Neural progenitor cell (in vitro differentiated cells): ENCODE results near the gene GTPBP1. TPM values are rescaled to one million over a fixed set of nuclear protein-coding genes. Genes with fewer than 3 reads are reported as not detected.

Experiments
- DNase-seq: peaks from one replicate; pipeline ENCODE4 v3.0.0-alpha.2; 2016; ENCODE audit warnings: low spot score
- H2AFZ ChIP-seq: fragments of 200-600 bp; sonication (generic); replicated peaks from 2 replicates; pipeline ENCODE4 v1.6.1; 2016; ENCODE audit warnings: antibody characterized with exemption
- H3F3A ChIP-seq: fragments of 200-600 bp; sonication (generic); 2 replicates; pipeline ENCODE4 v1.6.1; 2016; ENCODE audit warnings: antibody characterized with exemption, low read depth
- H3K27ac ChIP-seq: fragments of 200-600 bp; sonication (generic); 2 replicates; pipeline ENCODE4 v1.5.1; 2016; ENCODE audit warnings: mild to moderate bottlenecking
- H3K27me3 ChIP-seq: fragments of 200-600 bp; sonication (generic); 2 replicates; pipeline ENCODE4 v1.6.1; 2016; ENCODE audit warnings: mild to moderate bottlenecking, moderate library complexity
- H3K36me3 ChIP-seq: fragments of 200-600 bp; sonication (generic); 2 replicates; pipeline ENCODE4 v1.5.1; 2016
- H3K4me1 ChIP-seq: fragments of 200-600 bp; sonication (generic); 2 replicates; pipeline ENCODE4 v1.6.1; 2016; ENCODE audit warnings: mixed run types
- H3K4me2 ChIP-seq: fragments of 200-600 bp; sonication (generic); 2 replicates; pipeline ENCODE4 v1.6.1; 2016
- H3K4me3 ChIP-seq: fragments of 200-600 bp; sonication (generic); 2 replicates; pipeline ENCODE4 v1.5.1; 2016
- H3K79me2 ChIP-seq: fragments of 200-600 bp; sonication (generic); 2 replicates; pipeline ENCODE4 v1.6.1; 2016; ENCODE audit warnings: low read depth
- H3K9ac ChIP-seq: fragments of 200-600 bp; sonication (generic); 2 replicates; pipeline ENCODE4 v1.6.1; 2016
- H3K9me3 ChIP-seq: fragments of 200-600 bp; sonication (generic); 2 replicates; pipeline ENCODE4 v1.5.1; 2016; ENCODE audit warnings: low read depth
- H4K20me1 ChIP-seq: fragments of 200-600 bp; sonication (generic); 2 replicates; pipeline ENCODE4 v1.6.1; 2016; ENCODE audit warnings: low read depth
- H3K27ac Mint-ChIP-seq: 3 replicates; pipeline ENCODE4 v1.8.0; 2021; ENCODE audit warnings: mixed read lengths
- H3K27me3 Mint-ChIP-seq: 2 replicates; pipeline ENCODE4 v1.8.0; 2022; ENCODE audit warnings: low read depth, mild to moderate bottlenecking, inconsistent platforms, moderate library complexity, mixed read lengths; ENCODE audit not compliant: insufficient read depth
- H3K36me3 Mint-ChIP-seq: 3 replicates; pipeline ENCODE4 v1.8.0; 2021; ENCODE audit warnings: mixed read lengths
- H3K4me1 Mint-ChIP-seq: 3 replicates; pipeline ENCODE4 v1.8.0; 2021; ENCODE audit warnings: mixed read lengths
- H3K4me3 Mint-ChIP-seq: 3 replicates; pipeline ENCODE4 v1.8.0; 2021; ENCODE audit warnings: mild to moderate bottlenecking, moderate library complexity, mixed read lengths
- H3K9me3 Mint-ChIP-seq: 3 replicates; pipeline ENCODE4 v1.8.0; 2020; ENCODE audit warnings: mixed read lengths
- EZH2 ChIP-seq: fragments of 200-600 bp; sonication (generic); IDR thresholded peaks from 2 replicates; pipeline ENCODE4 v1.6.1; 2017; ENCODE audit warnings: antibody characterized with exemption, mild to moderate bottlenecking, moderate library complexity
- EZH2phosphoT487 ChIP-seq: fragments of 200-600 bp; sonication (generic); IDR thresholded peaks from 2 replicates; pipeline ENCODE4 v1.6.1; 2017; ENCODE audit warnings: antibody characterized with exemption
- total RNA-seq: library from RNA; depleted of rRNA; stranded (reverse); fragments of >200 nt; gene quantifications from 2 replicates; pipeline ENCODE4 v1.2.3, GENCODE V29; 2015; ENCODE audit warnings: low replicate concordance
- TF ChIP-seq, protein P1 (sequence below): fragments of 200-600 bp; sonication (generic); IDR thresholded peaks from 2 replicates; pipeline ENCODE4 v1.5.1; 2017; ENCODE audit warnings: antibody characterized with exemption, mild to moderate bottlenecking

Gene GTPBP1
- total RNA-seq, 1 donor from 2014 or later = 40.8 TPM

GRCh38 chr22:38768036-38768435, 62.3 kb downstream of the GTPBP1 start:
- H4K20me1 ChIP-seq = no peaks in the 10 kb centered on the region
- no peak overlapping the region for H3K4me3 ChIP-seq
- DNase-seq = no peak
- no peak overlapping the region for H3K27ac ChIP-seq
- no peak overlapping the region for H2AFZ ChIP-seq
- H3K4me1 Mint-ChIP-seq = peaks cover 11% of the 10 kb centered on the region
- H3K4me2 ChIP-seq = no peak overlapping the region
- H3K4me1 ChIP-seq = peaks cover 3% of the 10 kb centered on the region
- no peak overlapping the region for H3K4me3 Mint-ChIP-seq
- H3F3A ChIP-seq = no peaks in the 10 kb centered on the region
- H3K9me3 Mint-ChIP-seq = no peaks in the 10 kb centered on the region
- no peaks in the 10 kb centered on the region for H3K36me3 Mint-ChIP-seq
- TF ChIP-seq EZH2phosphoT487 (no peak), EZH2 (no peak)
- TF ChIP-seq, protein P1, sequence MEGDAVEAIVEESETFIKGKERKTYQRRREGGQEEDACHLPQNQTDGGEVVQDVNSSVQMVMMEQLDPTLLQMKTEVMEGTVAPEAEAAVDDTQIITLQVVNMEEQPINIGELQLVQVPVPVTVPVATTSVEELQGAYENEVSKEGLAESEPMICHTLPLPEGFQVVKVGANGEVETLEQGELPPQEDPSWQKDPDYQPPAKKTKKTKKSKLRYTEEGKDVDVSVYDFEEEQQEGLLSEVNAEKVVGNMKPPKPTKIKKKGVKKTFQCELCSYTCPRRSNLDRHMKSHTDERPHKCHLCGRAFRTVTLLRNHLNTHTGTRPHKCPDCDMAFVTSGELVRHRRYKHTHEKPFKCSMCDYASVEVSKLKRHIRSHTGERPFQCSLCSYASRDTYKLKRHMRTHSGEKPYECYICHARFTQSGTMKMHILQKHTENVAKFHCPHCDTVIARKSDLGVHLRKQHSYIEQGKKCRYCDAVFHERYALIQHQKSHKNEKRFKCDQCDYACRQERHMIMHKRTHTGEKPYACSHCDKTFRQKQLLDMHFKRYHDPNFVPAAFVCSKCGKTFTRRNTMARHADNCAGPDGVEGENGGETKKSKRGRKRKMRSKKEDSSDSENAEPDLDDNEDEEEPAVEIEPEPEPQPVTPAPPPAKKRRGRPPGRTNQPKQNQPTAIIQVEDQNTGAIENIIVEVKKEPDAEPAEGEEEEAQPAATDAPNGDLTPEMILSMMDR = no peak
- H3K27me3 ChIP-seq = no peaks in the 10 kb centered on the region
- no peaks in the 10 kb centered on the region for H3K79me2 ChIP-seq
- no peaks in the 10 kb centered on the region for H3K36me3 ChIP-seq
- no peak overlapping the region for H3K9ac ChIP-seq
- no peak overlapping the region for H3K27ac Mint-ChIP-seq
- peaks cover 7% of the 10 kb centered on the region for H3K27me3 Mint-ChIP-seq
- no peaks in the 10 kb centered on the region for H3K9me3 ChIP-seq

GRCh38 chr22:38770257-38770949, 64.7 kb downstream of the GTPBP1 start:
- Mint-ChIP-seq H3K4me1 (peaks cover 6% of the 10 kb centered on the region), H3K4me3 (no peak overlapping the region), H3K27ac (no peak overlapping the region), H3K36me3 (no peaks in the 10 kb centered on the region), H3K27me3 (peaks cover 8% of the 10 kb centered on the region), H3K9me3 (no peaks in the 10 kb centered on the region)
- Histone ChIP-seq H3K4me3 (no peak overlapping the region), H3K4me1 (peaks cover 3% of the 10 kb centered on the region), H2AFZ (no peak overlapping the region), H3K79me2 (no peaks in the 10 kb centered on the region), H3K9me3 (no peaks in the 10 kb centered on the region), H3K27me3 (no peaks in the 10 kb centered on the region), H3K4me2 (no peak overlapping the region), H3K9ac (no peak overlapping the region), H3K36me3 (no peaks in the 10 kb centered on the region), H3F3A (no peaks in the 10 kb centered on the region), H4K20me1 (no peaks in the 10 kb centered on the region), H3K27ac (no peak overlapping the region)
- TF ChIP-seq EZH2phosphoT487 (no peak), EZH2 (no peak)
- TF ChIP-seq, protein P1 = no peak
- DNase-seq = no peak

DNA sequence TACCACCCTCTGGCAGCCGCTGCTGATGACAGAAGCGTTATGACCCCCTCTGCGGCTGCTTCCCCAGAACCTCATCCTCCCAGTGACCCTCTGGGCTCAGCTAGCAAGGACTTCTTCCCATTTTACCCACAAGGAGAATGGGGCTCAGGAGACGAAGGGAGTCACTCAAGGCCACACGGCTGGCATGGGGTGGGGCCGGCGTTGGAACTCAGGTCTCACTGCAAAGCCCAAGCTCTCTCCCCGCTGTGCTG, 66.8 kb downstream of the GTPBP1 start:
- H3K36me3 ChIP-seq = no peaks in the 10 kb centered on the region
- H3K27me3 ChIP-seq = no peaks in the 10 kb centered on the region
- H3F3A ChIP-seq = no peaks in the 10 kb centered on the region
- H4K20me1 ChIP-seq = no peaks in the 10 kb centered on the region
- TF ChIP-seq EZH2 = no peak
- no peak for TF ChIP-seq EZH2phosphoT487
- TF ChIP-seq, protein P1 = no peak
- Mint-ChIP-seq H3K36me3 (no peaks in the 10 kb centered on the region), H3K4me3 (no peak overlapping the region), H3K4me1 (peaks cover 9% of the 10 kb centered on the region), H3K27me3 (peaks cover 8% of the 10 kb centered on the region), H3K9me3 (no peaks in the 10 kb centered on the region), H3K27ac (peak overlapping the region; percentile 84)
- H3K4me2 ChIP-seq = no peak overlapping the region
- no peak for DNase-seq
- H3K4me1 ChIP-seq = peaks cover 3% of the 10 kb centered on the region
- no peaks in the 10 kb centered on the region for H3K9me3 ChIP-seq
- H2AFZ ChIP-seq = no peak overlapping the region
- H3K4me3 ChIP-seq = no peak overlapping the region
- no peak overlapping the region for H3K27ac ChIP-seq
- H3K79me2 ChIP-seq = no peaks in the 10 kb centered on the region
- no peak overlapping the region for H3K9ac ChIP-seq
